HepG2 (cell line): Measurements from ENCODE around the gene ZNF644. TPM values are rescaled to one million over a fixed set of nuclear protein-coding genes. Genes with fewer than 3 reads are reported as not detected.

Source experiments
- ATAC-seq: fragments of 200-7000 bp; cut with Tn5 transposase; 3 replicates; pipeline ENCODE4 v1.9.1; 2020; ENCODE audit warnings: mild to moderate bottlenecking, moderate library complexity
- BruUV-seq: library from RNA; stranded (reverse); fragments of 400-500 nt; replicated peaks from 2 replicates; lab custom pipeline; 2021; lab: Mats Ljungman, UMichigan
- CTCF ChIA-PET: fragments of 300-600 bp; formaldehyde crosslinking; extraction: SDS; loops from one replicate; lab custom pipeline; 2021; ENCODE audit warnings: low total read pairs, inconsistent platforms, low intra/inter-chr PET ratio; lab: Yijun Ruan, JAX
- POLR2A ChIA-PET: fragments of 350-600 bp; sonication (Branson Sonifier 250); formaldehyde crosslinking; loops from one replicate; lab custom pipeline; 2020; ENCODE audit warnings: antibody characterized with exemption, inconsistent platforms; lab: Yijun Ruan, JAX
- DNase-seq: peaks from one replicate; pipeline ENCODE4 v3.0.0-alpha.2; 2015; ENCODE audit warnings: low spot score
- FAIRE-seq: peaks from 3 replicates; lab custom pipeline; 2011; peaks lifted over from hg19 to GRCh38; lab: Jason Lieb, UNC
- H2AFZ ChIP-seq: one replicate; pipeline ENCODE4 v1.6.1; 2011; ENCODE audit warnings: low read length, inconsistent platforms
- H3K27ac ChIP-seq: fragments of 300-600 bp; 3 replicates; pipeline ENCODE4 v1.8.0; 2011; ENCODE audit warnings: mixed run types, mild to moderate bottlenecking, mixed read lengths, low read length, inconsistent platforms; ENCODE audit not compliant: insufficient read depth; ENCODE audit errors: extremely low read length
- H3K27me3 ChIP-seq, 2 experiments: fragments of 200-600 bp in 1 of 2; 2 replicates in 1 of 2; 3 replicates in 1 of 2; pipeline versions ENCODE4 v1.6.0 to v1.8.0; 2011; ENCODE audit warnings: low read length in 2 of 2, mild to moderate bottlenecking in 2 of 2, moderate library complexity in 2 of 2, inconsistent platforms in 1 of 2; ENCODE audit not compliant: insufficient read depth in 2 of 2, control insufficient read depth in 1 of 2
- H3K36me3 ChIP-seq, 2 experiments: fragments of 200-600 bp in 1 of 2; replicated peaks in 1 of 2; 2 replicates in 1 of 2; 3 replicates in 1 of 2; pipeline versions ENCODE4 v1.5.1 to v1.8.0; 2011; ENCODE audit warnings: low read length in 2 of 2, inconsistent platforms in 1 of 2; ENCODE audit not compliant: insufficient read depth in 2 of 2, control insufficient read depth in 1 of 2
- H3K4me1 ChIP-seq: 2 replicates; pipeline ENCODE4 v1.5.1; 2012; ENCODE audit warnings: low read length, inconsistent platforms; ENCODE audit not compliant: insufficient read depth
- H3K4me2 ChIP-seq: 2 replicates; pipeline ENCODE4 v1.6.0; 2011; ENCODE audit warnings: low read depth, low read length, inconsistent platforms
- H3K4me3 ChIP-seq, 3 experiments: fragments of 200-600 bp in 1 of 3; sonication (generic), shearing (Covaris generic) in 1 of 3; replicated peaks in 1 of 3; 2 replicates each; pipeline ENCODE4 v1.5.1; 2011 to 2016; ENCODE audit warnings: low read length in 3 of 3, inconsistent platforms in 2 of 3, low read depth in 2 of 3, mild to moderate bottlenecking in 2 of 3, control low read depth in 1 of 3, mixed read lengths in 1 of 3; ENCODE audit not compliant: insufficient read depth in 1 of 3
- H3K79me2 ChIP-seq: one replicate; pipeline ENCODE4 v1.6.1; 2011; ENCODE audit warnings: low read length, inconsistent platforms; ENCODE audit not compliant: insufficient read depth
- H3K9ac ChIP-seq: 2 replicates; pipeline ENCODE4 v1.6.0; 2011; ENCODE audit warnings: mild to moderate bottlenecking, low read depth, low read length, inconsistent platforms; ENCODE audit not compliant: insufficient read depth
- H3K9me3 ChIP-seq: 2 replicates; pipeline ENCODE4 v1.5.1; 2012; ENCODE audit warnings: mild to moderate bottlenecking, low read length
- H4K20me1 ChIP-seq: 2 replicates; pipeline ENCODE4 v1.6.0; 2011; ENCODE audit warnings: inconsistent platforms, mild to moderate bottlenecking, low read length, moderate library complexity; ENCODE audit not compliant: insufficient read depth
- CCAR2 ChIP-seq: fragments of 200-400 bp; formaldehyde crosslinking; optimal IDR thresholded peaks from 2 replicates; pipeline ENCODE3; 2018; ENCODE audit warnings: low read depth, mild to moderate bottlenecking, low read length, moderate library complexity
- FOXJ3 ChIP-seq: sonication (generic); formaldehyde crosslinking; IDR thresholded peaks from 2 replicates; pipeline ENCODE4 v1.4.0; 2020; ENCODE audit warnings: missing genetic modification reagents, mild to moderate bottlenecking, borderline replicate concordance
- GFI1 ChIP-seq: sonication (generic); formaldehyde crosslinking; IDR thresholded peaks from 2 replicates; pipeline ENCODE4 v1.5.0; 2020; ENCODE audit warnings: missing genetic modification reagents, mild to moderate bottlenecking, borderline replicate concordance
- PHF21A ChIP-seq: sonication (generic); formaldehyde crosslinking; IDR thresholded peaks from 2 replicates; pipeline ENCODE4 v1.5.0; 2020; ENCODE audit warnings: mild to moderate bottlenecking, missing genetic modification reagents
- PHF5A ChIP-seq: IDR thresholded peaks from one replicate; pipeline ENCODE4 v1.6.1; 2018; ENCODE audit warnings: low read depth, missing genetic modification reagents; ENCODE audit not compliant: unreplicated experiment
- RFXAP ChIP-seq: sonication (generic); formaldehyde crosslinking; IDR thresholded peaks from 2 replicates; pipeline ENCODE4 v1.4.0; 2020; ENCODE audit warnings: missing genetic modification reagents, borderline replicate concordance
- ZNF547 ChIP-seq: sonication (generic); formaldehyde crosslinking; IDR thresholded peaks from 2 replicates; pipeline ENCODE4 v1.5.1; 2020; ENCODE audit warnings: mild to moderate bottlenecking, missing genetic modification reagents
- ZNF557 ChIP-seq: sonication (generic); formaldehyde crosslinking; IDR thresholded peaks from 2 replicates; pipeline ENCODE4 v1.4.0; 2020; ENCODE audit warnings: missing genetic modification reagents
- ZNF570 ChIP-seq: sonication (generic); formaldehyde crosslinking; IDR thresholded peaks from 2 replicates; pipeline ENCODE4 v1.4.0; 2020; ENCODE audit warnings: mild to moderate bottlenecking, missing genetic modification reagents, borderline replicate concordance
- WGBS: methylation state at CpG from one replicate; pipeline ENCODE4 v1.1.6; 2017; ENCODE audit warnings: low lambda C conversion rate; 5-methylcytosine and 5-hydroxymethylcytosine counted together
- in situ Hi-C: cut with HindIII; loops from 2 replicates; pipeline ENCODE4 v1.10.0; 2017; ENCODE audit warnings: low pct_unique_long_range_greater_than_20kb; ENCODE audit not compliant: extremely low pct_ligation_motif_present
- intact Hi-C: fragments of 100-400 bp; cut with micrococcal nuclease; formaldehyde crosslinking; loops from one replicate; pipeline ENCODE4 v1.10.0; 2022; ENCODE audit not compliant: unreplicated experiment
- polyA plus RNA-seq, 8 experiments: library from polyadenylated mRNA; depleted of rRNA in 3 of 8; stranded (reverse) in 7 of 8; unstranded in 1 of 8; fragments of >200 nt; fragmentation: Illumina TruSeq in 4 of 8; extraction: Trizol in 4 of 8; gene quantifications; 2 replicates each; pipeline versions ENCODE4 v1.2.1 to v1.2.3, GENCODE V29; 2011 to 2016; ENCODE audit warnings: low read depth in 4 of 8, missing spikeins in 1 of 8, mixed read lengths in 1 of 8; ENCODE audit not compliant: insufficient read depth in 1 of 8
- total RNA-seq, 5 experiments: library from RNA; depleted of rRNA; stranded (reverse); fragments of >200 nt; fragmentation: Illumina TruSeq; extraction: Trizol; gene quantifications; 2 replicates each; pipeline ENCODE4 v1.2.3, GENCODE V29; 2016; ENCODE audit warnings: low read depth in 1 of 5
- TF ChIP-seq, protein P1 (sequence below), 2 experiments: fragments of 450-650 bp in 1 of 2; sonication (generic) in 1 of 2; formaldehyde crosslinking in 1 of 2; IDR thresholded peaks; 2 replicates each; pipeline versions ENCODE4 v1.6.1 to v1.8.0; 2016 to 2022; ENCODE audit warnings: antibody characterized with exemption in 1 of 2, mild to moderate bottlenecking in 1 of 2, missing genetic modification reagents in 1 of 2
- TF ChIP-seq, protein P2 (sequence below): sonication (generic); formaldehyde crosslinking; IDR thresholded peaks from 2 replicates; pipeline ENCODE4 v1.4.0; 2020; ENCODE audit warnings: missing genetic modification reagents
- TF ChIP-seq, protein P3 (sequence below), 2 experiments: sonication (generic) in 1 of 2; formaldehyde crosslinking in 1 of 2; IDR thresholded peaks; 2 replicates each; pipeline versions ENCODE4 v1.4.0 to v1.6.1; 2018 to 2020; ENCODE audit warnings: missing genetic modification reagents in 2 of 2, borderline replicate concordance in 1 of 2, low read depth in 1 of 2, mild to moderate bottlenecking in 1 of 2, missing biosample characterization in 1 of 2

Gene ZNF644
- total and polyA plus RNA-seq, 2 of the 13 experiments (the other 11 are each of a cell fraction or from before 2014, with no cell fraction given), result 17.7 to 51.7 TPM

DNA sequence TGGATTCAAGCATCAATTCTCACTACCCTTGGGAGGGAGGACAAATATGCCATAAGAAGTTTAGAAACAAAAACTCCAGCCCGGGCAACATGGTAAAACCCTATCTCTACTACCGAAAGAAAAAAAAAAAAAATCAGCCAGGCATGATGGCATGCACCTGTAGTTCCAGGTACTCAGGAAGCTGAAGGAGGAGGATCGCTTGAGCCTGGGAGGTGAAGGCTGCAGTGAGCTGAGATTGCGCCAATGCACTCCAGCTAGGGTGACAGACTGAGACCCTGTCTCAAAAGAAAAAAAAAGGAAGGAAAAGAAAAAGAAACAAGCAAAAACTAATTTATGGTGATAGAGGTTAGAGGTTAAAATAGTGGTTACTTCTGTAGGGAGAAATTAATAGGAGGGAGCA, 9.6 kb downstream of the ZNF644 start:
- Histone ChIP-seq H3K27ac (no peak overlapping the region), H3K4me2 (no peak overlapping the region), H2AFZ (no peak overlapping the region), H3K9ac (no peak overlapping the region), H3K9me3 (no peaks in the 10 kb centered on the region), H3K27me3 (no peaks in the 10 kb centered on the region), H3K4me1 (peaks cover 69% of the 10 kb centered on the region), H3K4me3 (no peak overlapping the region), H4K20me1 (peaks cover 41% of the 10 kb centered on the region), H3K79me2 (peaks cover 99% of the 10 kb centered on the region), H3K36me3 (peaks cover 0 to 3% of the 10 kb centered on the region in 2 experiments; a peak in 1 of 5 replicates)
- BruUV-seq, result no TSS peak
- POLR2A ChIA-PET, result no interaction called here
- DNase-seq (no peak), ATAC-seq (no peak), FAIRE-seq (no peak)
- in situ Hi-C loops (no loop called here), intact Hi-C loops (no loop called here)
- CTCF ChIA-PET, result no interaction called here
- WGBS, result 98% methylated on average over 4 of the region's 4 CpGs
- TF ChIP-seq, protein P1, sequence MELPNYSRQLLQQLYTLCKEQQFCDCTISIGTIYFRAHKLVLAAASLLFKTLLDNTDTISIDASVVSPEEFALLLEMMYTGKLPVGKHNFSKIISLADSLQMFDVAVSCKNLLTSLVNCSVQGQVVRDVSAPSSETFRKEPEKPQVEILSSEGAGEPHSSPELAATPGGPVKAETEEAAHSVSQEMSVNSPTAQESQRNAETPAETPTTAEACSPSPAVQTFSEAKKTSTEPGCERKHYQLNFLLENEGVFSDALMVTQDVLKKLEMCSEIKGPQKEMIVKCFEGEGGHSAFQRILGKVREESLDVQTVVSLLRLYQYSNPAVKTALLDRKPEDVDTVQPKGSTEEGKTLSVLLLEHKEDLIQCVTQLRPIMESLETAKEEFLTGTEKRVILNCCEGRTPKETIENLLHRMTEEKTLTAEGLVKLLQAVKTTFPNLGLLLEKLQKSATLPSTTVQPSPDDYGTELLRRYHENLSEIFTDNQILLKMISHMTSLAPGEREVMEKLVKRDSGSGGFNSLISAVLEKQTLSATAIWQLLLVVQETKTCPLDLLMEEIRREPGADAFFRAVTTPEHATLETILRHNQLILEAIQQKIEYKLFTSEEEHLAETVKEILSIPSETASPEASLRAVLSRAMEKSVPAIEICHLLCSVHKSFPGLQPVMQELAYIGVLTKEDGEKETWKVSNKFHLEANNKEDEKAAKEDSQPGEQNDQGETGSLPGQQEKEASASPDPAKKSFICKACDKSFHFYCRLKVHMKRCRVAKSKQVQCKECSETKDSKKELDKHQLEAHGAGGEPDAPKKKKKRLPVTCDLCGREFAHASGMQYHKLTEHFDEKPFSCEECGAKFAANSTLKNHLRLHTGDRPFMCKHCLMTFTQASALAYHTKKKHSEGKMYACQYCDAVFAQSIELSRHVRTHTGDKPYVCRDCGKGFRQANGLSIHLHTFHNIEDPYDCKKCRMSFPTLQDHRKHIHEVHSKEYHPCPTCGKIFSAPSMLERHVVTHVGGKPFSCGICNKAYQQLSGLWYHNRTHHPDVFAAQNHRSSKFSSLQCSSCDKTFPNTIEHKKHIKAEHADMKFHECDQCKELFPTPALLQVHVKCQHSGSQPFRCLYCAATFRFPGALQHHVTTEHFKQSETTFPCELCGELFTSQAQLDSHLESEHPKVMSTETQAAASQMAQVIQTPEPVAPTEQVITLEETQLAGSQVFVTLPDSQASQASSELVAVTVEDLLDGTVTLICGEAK (IDR thresholded peaks at IDR 0.05), result no peak
- TF ChIP-seq, protein P1 (CRISPR knock-in tag; IDR thresholded peaks at IDR 0.05), result no peak
- TF ChIP-seq ZNF547 (CRISPR knock-in tag), result no peak
- TF ChIP-seq PHF5A, result no peak
- TF ChIP-seq, protein P2, sequence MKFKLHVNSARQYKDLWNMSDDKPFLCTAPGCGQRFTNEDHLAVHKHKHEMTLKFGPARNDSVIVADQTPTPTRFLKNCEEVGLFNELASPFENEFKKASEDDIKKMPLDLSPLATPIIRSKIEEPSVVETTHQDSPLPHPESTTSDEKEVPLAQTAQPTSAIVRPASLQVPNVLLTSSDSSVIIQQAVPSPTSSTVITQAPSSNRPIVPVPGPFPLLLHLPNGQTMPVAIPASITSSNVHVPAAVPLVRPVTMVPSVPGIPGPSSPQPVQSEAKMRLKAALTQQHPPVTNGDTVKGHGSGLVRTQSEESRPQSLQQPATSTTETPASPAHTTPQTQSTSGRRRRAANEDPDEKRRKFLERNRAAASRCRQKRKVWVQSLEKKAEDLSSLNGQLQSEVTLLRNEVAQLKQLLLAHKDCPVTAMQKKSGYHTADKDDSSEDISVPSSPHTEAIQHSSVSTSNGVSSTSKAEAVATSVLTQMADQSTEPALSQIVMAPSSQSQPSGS, result no peak
- no peak for TF ChIP-seq RFXAP
- TF ChIP-seq ZNF557 (CRISPR knock-in tag), result no peak
- no peak for TF ChIP-seq GFI1 (CRISPR knock-in tag)
- no peak for TF ChIP-seq ZNF570
- no peak for TF ChIP-seq CCAR2
- TF ChIP-seq FOXJ3 (CRISPR knock-in tag), result no peak
- TF ChIP-seq, protein P3, sequence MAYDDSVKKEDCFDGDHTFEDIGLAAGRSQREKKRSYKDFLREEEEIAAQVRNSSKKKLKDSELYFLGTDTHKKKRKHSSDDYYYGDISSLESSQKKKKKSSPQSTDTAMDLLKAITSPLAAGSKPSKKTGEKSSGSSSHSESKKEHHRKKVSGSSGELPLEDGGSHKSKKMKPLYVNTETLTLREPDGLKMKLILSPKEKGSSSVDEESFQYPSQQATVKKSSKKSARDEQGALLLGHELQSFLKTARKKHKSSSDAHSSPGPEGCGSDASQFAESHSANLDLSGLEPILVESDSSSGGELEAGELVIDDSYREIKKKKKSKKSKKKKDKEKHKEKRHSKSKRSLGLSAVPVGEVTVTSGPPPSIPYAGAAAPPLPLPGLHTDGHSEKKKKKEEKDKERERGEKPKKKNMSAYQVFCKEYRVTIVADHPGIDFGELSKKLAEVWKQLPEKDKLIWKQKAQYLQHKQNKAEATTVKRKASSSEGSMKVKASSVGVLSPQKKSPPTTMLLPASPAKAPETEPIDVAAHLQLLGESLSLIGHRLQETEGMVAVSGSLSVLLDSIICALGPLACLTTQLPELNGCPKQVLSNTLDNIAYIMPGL (CRISPR knock-in tag; IDR thresholded peaks at IDR 0.05; ENCODE audit: borderline replicate concordance in 1 of 2, low read depth in 1 of 2), result no peak
- TF ChIP-seq PHF21A (CRISPR knock-in tag), result no peak
